ENCODE results near the gene NCOR1.

Gene NCOR1

GRCh38 chr17:16023881-16024280, 191.5 kb downstream of the NCOR1 start:
- no peak overlapping the region for H3K4me3 ChIP-seq (ENCODE audit: low read length)

GRCh38 chr17:16019347-16019746, 196.0 kb downstream of the NCOR1 start:
- no peak for TF ChIP-seq ZNF274 (IDR thresholded peaks at IDR 0.05; ENCODE audit: low read depth, low read length)
- no peak overlapping the region for H3K4me3 ChIP-seq (ENCODE audit: low read length)

More at GRCh38 chr17:16023881-16024280, 191.5 kb downstream of the NCOR1 start:
- no peak for TF ChIP-seq ZNF274 (IDR thresholded peaks at IDR 0.05; ENCODE audit: low read depth, low read length)

- H3K4me3 ChIP-seq (ENCODE audit: low read length), result no peak overlapping the region
- no peak for TF ChIP-seq ZNF274 (IDR thresholded peaks at IDR 0.05; ENCODE audit: low read depth, low read length)
Measured at GRCh38 chr17:16013943-16014407, 201.4 kb downstream of the NCOR1 start.

- TF ChIP-seq ZNF274 (IDR thresholded peaks at IDR 0.05; ENCODE audit: low read depth, low read length), result no peak
- no peak overlapping the region for H3K4me3 ChIP-seq (ENCODE audit: low read length)
Measured at GRCh38 chr17:16007439-16007838, 207.9 kb downstream of the NCOR1 start.

- no peak overlapping the region for H3K4me3 ChIP-seq (ENCODE audit: low read length)
- TF ChIP-seq ZNF274 (IDR thresholded peaks at IDR 0.05; ENCODE audit: low read depth, low read length), result no peak
Measured at GRCh38 chr17:16005636-16006035, 209.7 kb downstream of the NCOR1 start.

GRCh38 chr17:16003841-16004240, 211.5 kb downstream of the NCOR1 start:
- H3K4me3 ChIP-seq (ENCODE audit: low read length), result no peak overlapping the region
- TF ChIP-seq ZNF274 (IDR thresholded peaks at IDR 0.05; ENCODE audit: low read depth, low read length), result no peak

- no peak for TF ChIP-seq ZNF274 (IDR thresholded peaks at IDR 0.05; ENCODE audit: low read depth, low read length)
- H3K4me3 ChIP-seq (ENCODE audit: low read length), result no peak overlapping the region
Measured at GRCh38 chr17:16002708-16003260, 212.6 kb downstream of the NCOR1 start.

- no peak for TF ChIP-seq ZNF274 (IDR thresholded peaks at IDR 0.05; ENCODE audit: low read depth, low read length)
- peak overlapping the region; percentile 89 for H3K4me3 ChIP-seq (ENCODE audit: low read length)
Measured at GRCh38 chr17:16001226-16001897, 214.0 kb downstream of the NCOR1 start.

GRCh38 chr17:15999974-16000827, 215.1 kb downstream of the NCOR1 start:
- TF ChIP-seq ZNF274 (IDR thresholded peaks at IDR 0.05; ENCODE audit: low read depth, low read length), result no peak
- peak overlapping the region; percentile 89 for H3K4me3 ChIP-seq (ENCODE audit: low read length)

GRCh38 chr17:15999141-15999973, 216.0 kb downstream of the NCOR1 start, which contains the start of the genes TTC19 and ZSWIM7:
TSS of gene TTC19 (plus strand) at chr17:15999824. CDS start at chr17:15999849, 25 bp downstream.
TSS of gene ZSWIM7 (minus strand) at chr17:15999704. CDS start at chr17:15999594, 110 bp downstream.
- TF ChIP-seq ZNF274 (IDR thresholded peaks at IDR 0.05; ENCODE audit: low read depth, low read length), result no peak
- peak within 1 kb of the TSS; percentile 89 for H3K4me3 ChIP-seq (ENCODE audit: low read length)

- H3K4me3 ChIP-seq (ENCODE audit: low read length), result no peak overlapping the region
Measured at GRCh38 chr17:15998031-15998562, 217.2 kb downstream of the NCOR1 start.

GRCh38 chr17:15996322-15996721, 219.0 kb downstream of the NCOR1 start:
- no peak for TF ChIP-seq ZNF274 (IDR thresholded peaks at IDR 0.05; ENCODE audit: low read depth, low read length)
- no peak overlapping the region for H3K4me3 ChIP-seq (ENCODE audit: low read length)

More at GRCh38 chr17:15998031-15998562, 217.2 kb downstream of the NCOR1 start:
- TF ChIP-seq ZNF274 (IDR thresholded peaks at IDR 0.05; ENCODE audit: low read depth, low read length), result no peak

Measured in GM08714 (cell line).